Bone marrow (tissue), 2 donors: ENCODE measurements around the gene MORN1.

Experiments
- DNase-seq, 2 donors: peaks; one replicate each; lab custom pipeline; 2025; lab: John Stamatoyannopoulos, UW

Gene MORN1

DNA sequence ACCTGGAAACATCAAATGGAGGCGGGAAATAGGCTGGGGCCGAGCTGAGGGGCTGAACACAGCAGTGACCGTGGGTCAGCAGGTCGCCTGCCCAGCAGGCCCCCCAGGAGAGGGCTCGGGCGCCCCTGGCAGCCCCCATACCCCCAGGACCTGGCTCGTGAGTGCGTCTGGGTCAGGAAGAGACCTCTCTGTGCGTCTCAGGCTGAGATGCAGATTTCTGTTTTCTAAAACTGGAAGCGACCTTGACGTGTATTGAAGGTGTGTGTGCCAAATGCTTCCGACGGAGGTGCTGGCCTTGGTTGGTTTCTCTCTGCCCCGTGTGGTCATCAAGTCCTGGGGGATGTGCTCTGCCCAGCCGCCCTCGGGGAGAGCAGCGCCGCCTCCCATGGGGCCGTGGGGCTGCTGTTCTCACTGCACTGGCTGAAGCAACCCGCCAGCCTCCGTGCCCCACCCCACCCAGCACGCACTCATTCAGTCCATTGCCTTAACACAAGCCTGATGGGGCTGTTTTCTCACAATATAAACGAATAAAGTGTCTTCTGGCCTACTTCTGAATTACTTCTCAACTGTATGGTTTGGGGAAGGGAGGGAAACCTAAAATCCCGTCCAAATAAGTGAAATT, 13.6 kb upstream of the MORN1 start:
- no peak for DNase-seq

DNA sequence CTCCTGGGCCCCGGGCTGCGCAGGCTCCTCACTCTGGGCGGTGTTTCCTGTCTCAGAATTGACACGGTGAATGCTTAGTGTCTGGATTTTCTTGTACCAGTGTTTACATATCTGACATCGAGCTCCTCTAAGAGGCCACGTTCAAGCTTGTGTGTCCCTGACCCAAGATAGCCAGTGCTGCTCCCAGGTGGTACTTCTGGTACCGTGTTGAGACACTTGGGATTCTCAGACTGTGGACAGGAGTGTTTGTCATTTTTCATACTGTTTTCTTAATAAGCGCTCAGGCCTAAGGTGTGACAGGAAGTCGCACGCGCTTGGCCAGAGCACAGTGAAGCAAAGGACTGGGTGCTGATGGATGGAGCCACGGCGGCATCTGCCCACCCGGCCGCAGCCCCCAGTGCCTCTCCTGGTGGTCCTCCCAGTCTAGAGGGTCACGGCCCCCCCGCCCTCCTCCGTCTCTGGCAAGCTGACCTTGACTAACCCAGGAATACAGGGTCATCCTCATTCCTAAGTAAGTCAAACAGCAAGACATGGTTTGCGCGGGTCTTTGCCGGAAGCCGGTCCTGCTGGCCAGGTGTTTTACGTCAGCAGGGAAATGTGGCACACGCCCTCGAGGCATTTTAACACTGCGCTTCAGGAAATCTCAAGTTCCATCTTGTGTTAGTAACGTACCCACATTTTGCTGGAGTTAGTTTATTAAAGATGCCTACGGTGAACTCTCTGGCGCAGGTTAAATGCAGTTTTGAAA, 13.0 kb upstream of the MORN1 start:
- no peak for DNase-seq

DNA sequence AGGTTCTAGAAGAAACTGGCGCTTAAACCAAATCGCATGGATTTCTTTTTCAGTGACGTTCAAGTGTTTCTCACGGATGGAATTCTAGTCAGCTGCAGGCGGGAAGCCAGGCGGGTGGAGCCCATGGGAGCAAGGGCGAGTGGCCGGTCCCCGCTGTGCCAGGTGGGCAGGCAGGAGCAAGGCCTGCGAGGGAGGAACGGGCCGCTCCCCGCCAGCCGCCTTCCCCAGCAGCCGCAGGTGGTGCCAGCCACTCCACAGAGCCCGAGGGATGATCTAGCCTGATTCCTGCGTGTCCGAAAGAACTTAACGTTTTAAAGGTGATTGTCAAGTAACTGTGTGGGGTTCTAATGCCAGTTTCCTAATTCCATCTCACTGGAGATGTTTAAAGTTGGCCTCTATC, 11.9 kb upstream of the MORN1 start:
- DNase-seq = no peak

DNA sequence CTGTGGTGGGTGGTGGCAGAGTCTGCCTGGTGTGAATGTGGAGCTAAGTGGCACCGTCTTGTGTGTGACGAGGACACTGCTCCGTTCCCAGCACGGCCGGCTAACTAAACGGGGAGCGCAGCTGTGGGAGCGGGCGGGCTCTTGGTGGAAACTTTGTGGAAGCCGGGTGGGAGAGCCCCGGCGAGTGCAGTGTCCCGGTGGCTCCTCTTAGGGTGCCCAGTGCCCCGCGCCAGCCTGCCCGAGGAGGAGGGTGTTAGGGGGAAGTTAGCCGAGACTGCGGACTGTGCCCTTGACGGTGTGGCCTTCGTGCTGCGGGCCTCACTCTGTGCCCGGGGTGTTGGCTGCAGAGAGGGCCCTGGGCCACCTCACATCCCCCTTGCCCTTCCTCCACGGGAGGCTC, 11.1 kb upstream of the MORN1 start:
- no peak for DNase-seq

DNA sequence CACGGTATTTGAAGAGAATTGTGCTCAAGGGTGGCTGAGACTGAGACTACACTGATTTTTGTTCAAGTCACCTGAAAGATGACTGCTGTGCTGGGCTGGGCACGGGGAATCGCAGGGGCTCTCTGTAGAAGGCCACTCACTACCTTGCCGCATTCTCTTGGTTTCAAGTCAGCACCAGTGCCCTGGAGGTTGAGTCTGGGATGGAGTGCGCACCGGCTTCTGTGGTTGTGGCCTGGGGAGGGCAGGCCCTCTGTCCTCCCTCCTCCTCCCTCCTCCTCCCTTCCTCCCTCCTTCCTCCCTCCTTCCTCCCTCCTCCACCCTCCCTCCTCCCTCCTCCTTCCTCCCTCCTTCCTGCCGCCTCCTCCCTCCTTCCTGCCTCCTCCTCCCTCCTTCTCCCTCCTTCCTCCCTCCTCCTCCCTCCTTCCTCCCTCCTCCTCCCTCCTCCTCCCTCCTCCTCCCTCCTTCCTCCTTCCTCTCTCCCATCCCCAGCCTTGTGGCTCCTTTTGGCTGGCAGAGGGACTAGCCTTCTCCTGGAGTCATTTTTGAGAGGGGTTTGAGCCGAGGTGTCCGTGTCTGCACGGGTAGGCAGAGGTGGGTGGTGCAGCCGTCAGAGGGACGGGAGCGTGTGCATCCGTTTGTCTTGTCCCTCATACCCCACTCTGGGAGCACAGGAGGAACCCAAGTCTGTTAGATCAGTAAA, 9.7 kb upstream of the MORN1 start:
- no peak for DNase-seq

DNA sequence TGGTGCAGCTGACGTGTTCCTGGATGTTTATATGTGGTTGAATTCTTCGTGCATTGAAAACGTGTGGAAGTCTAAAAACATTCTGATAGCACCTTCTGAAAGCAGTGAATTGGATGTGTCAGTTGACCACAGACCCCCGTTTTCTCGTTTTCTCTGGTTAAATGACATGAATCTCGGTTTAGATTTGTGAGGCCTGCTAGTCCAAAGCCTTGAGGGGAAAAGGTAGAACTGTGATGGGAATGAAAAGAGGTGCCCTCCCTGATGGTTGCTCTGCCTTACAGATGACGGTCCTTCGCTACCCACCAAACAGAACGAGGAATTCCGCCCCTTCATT, 9.2 kb upstream of the MORN1 start:
- no peak for DNase-seq

DNA sequence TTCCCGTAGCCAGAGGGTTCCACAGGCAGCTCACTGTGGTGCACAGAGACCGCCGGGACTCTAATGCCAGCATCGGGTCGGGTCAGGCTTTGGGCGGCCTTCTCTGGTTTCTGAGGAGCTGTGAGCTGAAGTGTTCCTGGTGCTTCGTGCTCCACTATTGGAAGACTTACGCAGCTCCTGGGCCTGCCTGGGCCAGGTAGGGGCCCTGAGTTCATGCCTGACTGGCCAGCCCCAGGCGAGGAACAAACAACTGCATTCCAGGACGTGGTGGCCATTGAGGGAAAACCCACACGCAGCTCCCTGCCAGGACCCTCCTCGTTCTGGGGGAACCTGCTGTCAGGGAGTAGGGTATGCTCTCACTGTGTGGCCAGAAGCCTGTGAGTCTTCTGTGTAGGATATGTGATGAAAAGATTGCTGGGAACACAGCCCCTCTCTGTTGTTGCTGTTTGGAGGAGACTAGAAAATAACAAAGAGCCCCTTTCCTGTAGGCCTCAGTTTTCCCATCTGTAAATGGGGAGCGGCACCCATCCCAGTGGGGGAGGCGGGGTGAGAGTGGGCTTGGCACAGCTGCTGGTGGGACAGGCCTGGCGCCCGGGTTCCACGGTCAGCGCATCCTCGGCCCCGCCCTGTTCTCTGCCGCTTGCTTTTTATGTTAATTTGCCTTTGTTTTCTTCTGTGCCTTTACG, 8.7 kb upstream of the MORN1 start:
- DNase-seq = no peak

DNA sequence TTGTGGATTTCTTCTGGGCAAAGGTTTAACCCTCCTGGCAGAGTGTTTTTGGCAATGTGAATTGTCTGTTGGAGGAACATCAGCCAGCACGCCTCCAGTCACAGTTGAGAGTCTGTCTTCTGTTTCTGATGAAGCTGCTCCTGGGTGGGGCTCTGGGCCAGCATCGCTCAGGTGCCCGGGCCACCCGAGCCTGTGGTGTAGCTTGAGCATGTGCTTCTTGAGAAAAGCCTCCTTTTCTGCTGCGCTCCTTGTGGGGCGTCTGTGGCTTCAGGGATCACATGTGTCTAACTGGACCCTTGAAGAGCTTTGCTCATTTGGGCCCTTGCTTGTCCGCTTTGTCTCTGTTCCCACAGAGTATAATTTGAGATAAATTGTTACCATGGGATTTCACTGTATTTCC, 7.5 kb upstream of the MORN1 start:
- no peak for DNase-seq

DNA sequence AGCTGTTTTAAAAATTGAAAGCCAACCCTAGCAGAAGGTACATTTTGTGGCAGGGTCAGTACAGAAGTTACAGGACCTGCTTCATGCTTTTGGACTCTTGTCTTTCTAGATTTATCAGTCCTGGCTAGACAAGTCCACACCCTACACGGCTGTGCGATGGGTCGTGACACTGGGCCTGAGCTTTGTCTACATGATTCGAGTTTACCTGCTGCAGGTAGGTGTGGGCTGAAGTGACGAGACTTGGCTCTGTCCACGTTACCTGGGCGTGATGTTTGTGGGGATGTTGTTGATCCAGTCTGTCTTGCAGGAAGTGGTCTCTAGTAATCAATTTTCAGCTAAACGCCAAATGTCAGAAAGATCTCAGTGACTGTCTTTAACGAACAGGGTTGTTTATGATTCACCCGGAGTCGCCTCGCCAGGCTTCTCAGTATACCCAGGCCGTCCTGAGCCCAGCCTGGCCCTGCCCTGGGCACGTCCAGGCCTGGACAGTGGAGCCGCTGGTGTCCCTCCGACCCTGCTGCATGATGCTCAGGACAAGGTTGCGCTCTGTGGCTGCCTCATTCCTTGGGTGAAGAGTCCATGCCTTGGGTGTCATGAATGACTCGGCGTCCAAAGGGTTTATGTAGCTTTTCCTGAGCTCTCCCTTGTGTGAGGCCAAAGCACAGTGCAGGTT, 5.8 kb upstream of the MORN1 start:
- no peak for DNase-seq

DNA sequence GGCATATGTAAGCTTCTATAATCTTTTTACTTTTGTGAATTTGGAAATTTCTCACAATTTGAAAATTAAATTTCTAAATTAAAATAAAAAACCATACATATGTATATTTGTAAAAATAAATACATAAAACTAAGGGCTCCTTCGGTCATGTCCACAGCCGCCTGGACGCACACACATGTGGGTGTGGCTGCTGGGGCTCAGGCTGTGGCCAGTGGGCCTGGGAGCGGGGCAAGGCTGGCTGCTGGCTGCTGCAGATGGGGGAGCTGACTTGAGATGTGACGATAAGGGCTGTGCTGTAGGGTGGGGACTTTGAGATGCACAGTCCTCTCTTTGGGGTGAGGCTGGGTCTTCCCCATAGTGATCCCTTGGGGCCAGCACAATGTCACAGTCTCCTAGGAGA, 5.1 kb upstream of the MORN1 start:
- no peak for DNase-seq

DNA sequence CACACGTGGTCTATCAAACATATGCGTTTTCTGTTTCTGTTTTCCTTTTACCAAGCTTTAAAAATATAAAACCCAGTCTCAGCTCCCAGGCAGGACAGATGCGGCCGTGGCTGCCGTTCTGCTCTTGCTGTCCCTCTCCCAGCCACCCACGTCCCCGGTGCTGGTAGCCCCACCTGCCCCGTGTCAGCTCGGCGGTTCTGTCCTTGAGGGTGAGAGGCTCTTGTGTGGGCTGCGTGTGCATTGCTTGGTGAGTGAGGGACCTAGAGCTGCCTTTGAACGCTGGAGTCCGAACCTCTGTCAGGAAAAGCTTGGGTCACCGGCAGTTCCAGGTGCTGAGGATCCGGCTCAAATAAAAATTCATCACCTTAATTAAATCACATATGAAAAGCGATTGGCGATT, 4.7 kb upstream of the MORN1 start:
- DNase-seq = no peak

DNA sequence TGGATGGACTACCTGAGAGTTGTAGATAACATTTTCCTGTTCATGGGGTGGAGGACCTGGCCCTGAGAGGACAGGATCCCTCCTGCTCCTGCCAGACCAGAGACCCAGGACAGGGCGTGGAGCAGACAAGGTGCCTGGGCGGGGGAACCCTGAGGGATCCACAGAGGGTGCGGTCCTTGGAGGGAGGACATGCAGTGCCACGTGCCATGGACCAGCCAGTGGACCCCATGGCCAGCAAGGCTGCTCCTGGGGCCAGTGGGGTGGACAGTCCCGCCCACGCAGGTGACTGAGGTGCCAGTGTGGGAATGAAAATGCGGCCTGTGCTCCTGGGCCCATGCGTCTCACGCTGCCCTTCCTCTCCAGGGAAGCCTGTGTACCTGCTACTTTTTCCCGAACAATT, 3.9 kb upstream of the MORN1 start:
- no peak for DNase-seq

DNA sequence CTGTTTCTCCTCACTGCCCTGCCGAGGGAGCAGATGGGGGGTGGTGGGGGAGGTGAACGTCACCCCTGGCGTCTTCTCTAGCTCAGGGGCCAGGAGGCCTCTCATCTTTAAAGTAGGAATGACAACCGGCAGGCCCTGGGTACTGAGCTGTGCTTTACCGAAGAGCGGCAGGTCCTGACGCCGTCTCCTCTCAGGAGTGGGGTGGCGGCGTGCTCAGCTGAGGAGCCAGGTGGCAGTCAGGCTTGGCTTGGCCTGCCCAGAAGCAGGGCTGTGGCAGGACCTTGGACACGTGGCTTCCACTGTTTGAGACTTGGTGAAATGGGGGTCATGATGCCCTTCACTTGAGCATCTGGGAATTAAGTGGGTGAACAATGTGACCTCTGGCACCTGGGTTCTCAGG, 3.4 kb upstream of the MORN1 start:
- DNase-seq = no peak

DNA sequence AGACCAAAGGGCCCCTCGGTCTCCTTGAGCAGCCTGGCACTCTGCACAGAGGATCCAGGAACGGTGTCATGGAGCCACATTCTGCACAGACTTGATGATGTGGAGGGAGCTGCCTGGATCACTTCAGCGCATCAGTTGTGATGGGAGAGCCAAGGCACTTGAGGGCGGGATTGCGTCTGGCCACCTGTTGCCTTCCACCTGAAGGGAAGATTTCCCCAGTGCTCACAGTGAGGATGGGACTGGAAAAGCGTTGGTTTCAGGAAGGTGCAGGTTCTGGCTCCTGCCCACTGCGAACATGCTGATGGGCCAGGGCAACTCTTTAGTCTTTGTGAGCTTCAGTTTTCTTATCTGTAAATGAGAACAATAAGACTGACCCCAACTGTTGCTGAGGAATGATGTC, 2.9 kb upstream of the MORN1 start:
- DNase-seq = no peak

DNA sequence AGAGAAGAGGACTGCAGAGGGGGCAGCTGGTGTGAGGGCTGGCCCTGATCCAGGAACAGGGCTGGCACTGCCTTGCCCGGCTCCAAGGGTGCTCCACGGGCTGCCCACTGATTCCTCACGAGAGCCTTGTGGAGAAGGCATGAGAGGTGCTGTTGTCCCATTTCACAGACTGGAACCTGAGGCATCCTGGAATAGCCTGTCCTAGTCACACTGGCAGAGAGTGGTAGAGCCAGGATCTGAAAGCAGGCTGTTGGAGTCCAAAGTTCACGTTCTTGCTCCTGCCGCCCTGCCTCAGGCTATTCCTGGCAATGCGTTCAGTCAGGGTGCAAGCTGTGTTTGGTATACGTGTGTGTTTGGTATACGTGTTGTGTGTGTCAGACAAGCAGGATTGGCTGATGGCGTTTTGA, 2.1 kb upstream of the MORN1 start:
- DNase-seq = no peak

DNA sequence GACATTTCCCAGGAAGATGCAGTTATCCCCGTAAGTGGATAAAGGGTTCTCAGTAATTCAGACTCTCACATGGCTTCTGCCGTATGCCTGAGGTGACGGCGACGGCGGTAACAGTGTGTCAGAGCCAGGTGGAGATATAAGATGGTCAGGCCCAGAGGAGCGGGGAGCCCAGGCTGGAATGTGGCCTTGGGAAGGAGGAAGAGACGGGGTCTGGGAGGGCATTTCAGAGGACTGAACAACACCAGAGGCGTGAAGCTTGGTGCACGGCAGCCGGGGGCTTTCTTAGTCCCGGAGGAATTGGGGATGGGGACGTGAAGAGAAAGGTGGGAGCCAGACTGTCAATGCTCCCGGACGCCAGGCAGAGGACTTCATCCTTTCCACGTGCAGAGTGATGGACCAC, 1.3 kb upstream of the MORN1 start:
- no peak for DNase-seq

DNA sequence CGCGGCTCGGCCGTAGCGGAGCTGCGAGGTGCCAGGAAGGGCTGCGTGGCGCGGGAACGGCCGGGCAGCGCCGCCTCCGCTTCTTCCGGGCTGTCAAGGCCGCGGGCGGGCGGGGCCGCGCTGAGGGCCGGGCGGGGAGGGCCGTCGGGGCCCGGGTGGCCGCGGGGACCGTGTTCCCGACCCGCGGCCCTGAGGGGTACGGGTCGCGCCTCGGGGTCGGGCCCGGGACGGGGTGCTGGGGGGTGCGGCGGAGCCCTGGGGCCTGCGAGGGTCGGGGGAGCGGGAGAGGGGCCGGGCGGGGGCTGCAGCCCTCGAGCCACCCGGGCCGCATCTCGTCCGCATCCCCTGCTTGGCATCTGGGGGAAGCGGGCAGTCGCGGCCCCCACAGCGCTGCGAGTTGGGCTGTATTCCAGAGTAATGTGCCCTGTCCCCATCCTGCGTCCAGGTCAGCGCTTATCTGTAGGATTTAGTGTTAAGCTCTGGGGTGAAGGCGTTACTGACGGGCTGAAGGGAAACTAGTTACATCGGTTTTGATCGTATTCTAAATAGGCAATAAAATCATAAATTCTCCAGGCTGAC, 666 bp upstream of the MORN1 start:
- DNase-seq = no peak

DNA sequence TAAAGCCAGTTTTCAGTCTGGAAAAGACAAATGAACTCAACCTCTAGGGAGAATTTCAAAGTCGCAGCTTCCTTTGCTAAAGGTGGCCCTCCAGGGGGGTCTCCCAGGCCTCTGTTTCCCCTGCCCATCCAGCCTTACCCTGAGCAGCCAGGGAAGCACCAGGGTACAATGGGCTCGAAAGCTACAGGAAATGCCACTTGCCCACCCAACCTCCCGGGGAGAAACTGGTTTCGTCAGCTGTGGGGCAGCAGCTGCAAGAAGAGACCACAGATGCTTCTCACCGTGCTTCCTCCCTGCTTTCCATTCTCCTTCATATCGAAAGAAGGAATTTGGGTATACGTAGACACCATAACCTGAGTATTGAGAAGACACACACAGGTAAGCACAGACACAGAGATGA, 1.7 kb downstream of the MORN1 start:
- DNase-seq = no peak

DNA sequence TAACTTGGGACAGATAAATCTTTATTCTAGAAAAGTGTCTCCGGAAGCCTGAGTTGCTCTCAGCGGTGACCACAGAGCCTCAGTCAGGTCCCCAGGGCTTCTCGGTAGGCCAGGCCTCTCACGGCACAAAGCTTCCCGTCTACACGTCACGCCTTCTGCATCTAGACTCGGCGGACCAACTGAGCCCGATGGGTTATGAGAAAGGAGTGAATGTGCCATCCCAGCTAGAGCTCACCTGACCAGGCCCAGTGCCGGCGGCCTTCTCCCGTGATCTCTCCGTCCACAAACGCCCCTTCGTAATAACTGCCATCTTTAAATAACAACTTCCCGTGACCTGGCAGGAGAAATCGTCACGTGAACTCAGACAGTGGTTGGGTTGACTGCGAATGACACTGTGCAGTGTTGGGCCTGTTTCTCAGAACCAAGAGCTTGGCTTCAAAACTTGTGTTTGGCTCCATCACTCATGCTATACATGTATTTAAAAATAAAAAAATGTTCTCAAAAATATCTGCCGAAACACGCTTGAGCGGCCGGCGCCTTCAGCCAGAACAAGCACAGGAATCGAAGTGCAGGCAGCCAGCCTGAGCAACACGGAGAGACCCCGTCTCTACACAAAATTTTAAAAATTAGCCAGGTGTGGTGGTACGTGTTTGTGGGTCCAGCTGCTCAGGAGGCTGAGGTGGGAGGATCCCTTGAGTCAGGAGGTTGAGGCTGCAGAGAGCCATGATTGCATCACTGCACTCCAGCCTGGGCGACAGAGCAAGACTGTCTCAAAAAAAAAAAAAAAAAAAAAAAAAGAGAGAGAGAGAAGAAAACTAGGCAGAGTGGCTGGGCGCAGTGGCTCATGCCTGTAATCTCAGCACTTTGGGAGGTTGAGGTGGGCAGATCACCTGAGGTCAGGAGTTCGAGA, 3.1 kb downstream of the MORN1 start:
- DNase-seq = no peak

DNA sequence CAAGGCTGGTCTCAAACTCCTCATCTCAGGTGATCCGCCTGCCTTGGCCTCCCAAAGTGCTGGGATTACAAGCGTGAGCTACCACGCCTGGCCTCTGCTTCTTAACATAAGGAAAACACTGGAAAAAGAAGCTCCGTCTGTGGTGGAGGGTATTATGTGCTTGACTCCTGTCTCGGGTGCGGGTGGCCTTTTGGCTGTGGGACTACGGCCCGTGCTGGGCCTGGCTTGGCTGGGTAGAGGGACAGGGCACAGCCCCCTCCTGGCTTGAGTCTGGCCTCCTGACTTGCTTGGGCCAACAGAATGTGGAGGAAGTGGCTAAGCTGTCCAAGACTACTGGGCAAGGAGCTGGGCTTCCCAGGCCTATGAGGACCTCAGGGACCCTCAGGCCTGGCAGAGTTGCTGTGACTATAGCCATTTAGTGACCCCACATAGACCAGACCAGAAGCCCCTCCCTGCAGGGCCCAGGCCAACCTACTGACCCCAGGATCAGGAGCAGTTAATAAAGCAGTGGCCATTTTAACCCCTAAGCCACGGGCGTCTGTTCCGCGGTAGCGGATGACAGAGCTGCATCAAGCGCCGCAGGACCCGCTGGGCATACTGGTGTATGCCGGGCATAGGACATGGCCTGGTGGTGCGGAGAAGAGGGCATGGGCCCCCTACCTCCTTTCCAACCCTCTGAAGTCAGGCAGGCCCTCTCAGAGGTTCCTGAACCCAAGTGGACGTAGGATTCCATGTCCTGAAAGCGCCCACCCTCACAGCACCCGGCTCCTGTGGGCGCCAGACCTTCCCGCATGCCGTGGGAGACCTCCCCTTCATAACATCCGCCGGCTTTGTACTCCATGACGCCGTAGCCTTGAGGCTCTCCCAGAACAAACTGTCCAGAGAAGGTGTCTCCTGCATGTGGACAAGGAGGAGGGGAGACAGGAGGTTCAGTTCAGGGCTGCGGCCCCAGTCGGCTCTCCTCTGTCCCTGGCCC, 4.4 kb downstream of the MORN1 start:
- DNase-seq = no peak
